ENCODE results near the gene SFPQ.

Gene SFPQ

DNA sequence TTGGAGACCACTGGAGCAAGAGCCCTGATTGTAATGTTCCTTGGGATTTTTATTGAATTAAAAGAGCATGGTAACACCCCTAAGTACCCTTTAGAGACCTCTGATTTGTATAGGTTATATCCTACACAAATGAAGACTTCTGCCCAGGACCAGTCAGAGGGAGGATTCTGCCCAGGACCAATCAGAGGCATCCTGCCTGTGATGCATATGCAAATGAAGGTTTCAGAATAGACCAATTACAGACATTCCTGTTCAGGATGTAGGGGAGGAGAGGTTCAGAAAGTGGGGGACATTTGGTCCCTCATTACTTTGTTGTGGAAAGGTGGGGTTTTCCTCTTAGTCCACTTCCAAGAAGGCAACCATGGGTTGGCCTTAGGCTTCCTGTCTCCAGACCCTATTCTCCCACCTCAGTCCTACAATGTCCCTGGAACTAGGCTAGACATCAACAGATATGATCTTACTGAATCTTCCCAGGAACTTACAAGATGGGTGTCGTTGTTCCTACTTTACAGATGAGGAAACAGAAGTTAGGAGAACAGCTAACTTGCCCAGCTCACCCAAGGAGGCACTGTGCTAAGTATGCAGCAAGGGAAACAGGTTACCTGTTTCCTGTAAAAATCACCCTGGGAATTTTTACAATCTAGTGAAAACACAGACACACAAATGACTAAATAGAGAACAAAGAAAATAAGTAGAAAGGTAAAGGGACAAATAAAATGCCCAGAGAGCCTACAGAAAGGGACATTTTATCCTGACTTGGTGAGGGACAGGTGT, 36.8 kb upstream of the SFPQ start:
- no peak overlapping the region for H2AFZ ChIP-seq (ENCODE audit: low read length)
- H3K36me3 ChIP-seq (replicated peaks; ENCODE audit: insufficient read depth, low read length), result no peaks in the 10 kb centered on the region
- H3K4me1 ChIP-seq (ENCODE audit: low read length), result no peaks in the 10 kb centered on the region
- no peak for TF ChIP-seq EZH2phosphoT487 (IDR thresholded peaks at IDR 0.05; ENCODE audit: low read length)
- TF ChIP-seq, protein P1, sequence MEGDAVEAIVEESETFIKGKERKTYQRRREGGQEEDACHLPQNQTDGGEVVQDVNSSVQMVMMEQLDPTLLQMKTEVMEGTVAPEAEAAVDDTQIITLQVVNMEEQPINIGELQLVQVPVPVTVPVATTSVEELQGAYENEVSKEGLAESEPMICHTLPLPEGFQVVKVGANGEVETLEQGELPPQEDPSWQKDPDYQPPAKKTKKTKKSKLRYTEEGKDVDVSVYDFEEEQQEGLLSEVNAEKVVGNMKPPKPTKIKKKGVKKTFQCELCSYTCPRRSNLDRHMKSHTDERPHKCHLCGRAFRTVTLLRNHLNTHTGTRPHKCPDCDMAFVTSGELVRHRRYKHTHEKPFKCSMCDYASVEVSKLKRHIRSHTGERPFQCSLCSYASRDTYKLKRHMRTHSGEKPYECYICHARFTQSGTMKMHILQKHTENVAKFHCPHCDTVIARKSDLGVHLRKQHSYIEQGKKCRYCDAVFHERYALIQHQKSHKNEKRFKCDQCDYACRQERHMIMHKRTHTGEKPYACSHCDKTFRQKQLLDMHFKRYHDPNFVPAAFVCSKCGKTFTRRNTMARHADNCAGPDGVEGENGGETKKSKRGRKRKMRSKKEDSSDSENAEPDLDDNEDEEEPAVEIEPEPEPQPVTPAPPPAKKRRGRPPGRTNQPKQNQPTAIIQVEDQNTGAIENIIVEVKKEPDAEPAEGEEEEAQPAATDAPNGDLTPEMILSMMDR (IDR thresholded peaks at IDR 0.05; ENCODE audit: low read length), result no peak
- no peak for TF ChIP-seq EZH2 (optimal IDR thresholded peaks at IDR 0.05; ENCODE audit: low read depth, low read length)
- H3K27ac ChIP-seq (ENCODE audit: low read length), result no peak overlapping the region
- H3K27me3 ChIP-seq (replicated peaks; ENCODE audit: insufficient read depth, low read length), result no peaks in the 10 kb centered on the region
- H3K9ac ChIP-seq (ENCODE audit: low read length), result no peak overlapping the region
- H4K20me1 ChIP-seq (ENCODE audit: insufficient read depth, low read length), result no peaks in the 10 kb centered on the region
- no peaks in the 10 kb centered on the region for H3K79me2 ChIP-seq (ENCODE audit: low read length)
- no peaks in the 10 kb centered on the region for H3F3A ChIP-seq (ENCODE audit: insufficient read depth, low read length)
- no peak for DNase-seq
- H3K4me2 ChIP-seq (ENCODE audit: low read depth, low read length), result no peak overlapping the region
- no peak overlapping the region for H3K4me3 ChIP-seq (ENCODE audit: low read length)
- no peaks in the 10 kb centered on the region for H3K9me3 ChIP-seq (replicated peaks; ENCODE audit: insufficient read depth, low read length)
- no peaks in the 10 kb centered on the region for H3K9me2 ChIP-seq (replicated peaks; ENCODE audit: insufficient read depth, low read length)

DNA sequence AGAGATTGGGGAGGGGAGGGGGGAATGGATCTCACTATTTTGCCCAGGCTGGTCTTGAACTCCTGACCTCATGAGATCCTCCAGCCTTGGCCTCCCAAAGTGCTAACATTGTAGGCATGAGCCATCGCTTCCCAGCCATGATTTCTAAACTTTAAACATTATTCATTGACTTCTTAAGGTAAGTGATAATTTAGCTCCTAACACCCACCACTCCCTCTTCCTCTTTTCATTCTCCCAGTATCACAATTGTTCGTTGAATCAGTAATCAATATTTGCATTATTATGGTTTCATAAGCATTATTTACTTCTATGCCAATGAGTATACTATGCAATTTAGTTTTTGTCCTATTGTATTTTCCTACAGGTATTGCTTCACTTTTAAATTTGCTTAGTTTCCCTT, 33.6 kb upstream of the SFPQ start:
- no peak overlapping the region for H3K9ac ChIP-seq (ENCODE audit: low read length)
- no peak overlapping the region for H3K27ac ChIP-seq (ENCODE audit: low read length)
- H3K27me3 ChIP-seq (replicated peaks; ENCODE audit: insufficient read depth, low read length), result no peaks in the 10 kb centered on the region
- H3K4me1 ChIP-seq (ENCODE audit: low read length), result no peaks in the 10 kb centered on the region
- no peak for DNase-seq
- no peaks in the 10 kb centered on the region for H3F3A ChIP-seq (ENCODE audit: insufficient read depth, low read length)
- no peaks in the 10 kb centered on the region for H3K79me2 ChIP-seq (ENCODE audit: low read length)
- H4K20me1 ChIP-seq (ENCODE audit: insufficient read depth, low read length), result no peaks in the 10 kb centered on the region
- no peaks in the 10 kb centered on the region for H3K36me3 ChIP-seq (replicated peaks; ENCODE audit: insufficient read depth, low read length)
- TF ChIP-seq, protein P1 (IDR thresholded peaks at IDR 0.05; ENCODE audit: low read length), result no peak
- TF ChIP-seq EZH2 (optimal IDR thresholded peaks at IDR 0.05; ENCODE audit: low read depth, low read length) (no peak), EZH2phosphoT487 (IDR thresholded peaks at IDR 0.05; ENCODE audit: low read length) (no peak)
- no peaks in the 10 kb centered on the region for H3K9me2 ChIP-seq (replicated peaks; ENCODE audit: insufficient read depth, low read length)
- H2AFZ ChIP-seq (ENCODE audit: low read length), result no peak overlapping the region
- H3K9me3 ChIP-seq (replicated peaks; ENCODE audit: insufficient read depth, low read length), result no peaks in the 10 kb centered on the region
- no peak overlapping the region for H3K4me2 ChIP-seq (ENCODE audit: low read depth, low read length)
- H3K4me3 ChIP-seq (ENCODE audit: low read length), result no peak overlapping the region

DNA sequence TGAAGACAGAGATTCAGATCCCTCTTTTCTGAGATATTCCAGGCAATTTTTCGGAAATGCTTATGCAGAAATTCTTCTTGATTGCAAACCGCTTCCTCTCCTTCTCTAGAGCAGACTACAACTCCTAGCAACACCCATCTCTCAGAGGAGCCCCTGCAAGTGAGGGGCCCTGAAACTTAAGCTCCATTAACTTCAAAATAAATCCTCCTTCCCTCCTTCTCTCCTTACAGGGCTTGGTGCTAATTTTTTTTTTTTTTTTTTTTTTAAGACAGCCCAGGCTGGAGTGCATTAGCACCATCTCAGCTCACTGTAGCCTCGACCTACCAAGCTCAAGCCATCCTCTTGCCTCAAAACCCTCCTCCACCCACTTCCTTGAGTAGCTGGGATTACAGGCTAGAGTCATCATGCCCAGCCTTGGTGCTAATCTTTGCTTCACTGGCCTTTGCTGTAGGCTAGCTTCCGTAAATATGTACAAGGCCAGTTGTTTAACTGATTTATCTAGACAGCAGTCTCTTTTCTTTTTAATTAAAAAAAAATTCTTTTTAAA, 30.2 kb upstream of the SFPQ start:
- no peak overlapping the region for H2AFZ ChIP-seq (ENCODE audit: low read length)

More for the DNA sequence above, 30.2 kb upstream of the SFPQ start:
- Histone ChIP-seq H3K4me1 (ENCODE audit: low read length) (no peaks in the 10 kb centered on the region), H3K36me3 (replicated peaks; ENCODE audit: insufficient read depth, low read length) (no peaks in the 10 kb centered on the region), H3K4me2 (ENCODE audit: low read depth, low read length) (no peak overlapping the region), H3K9me3 (replicated peaks; ENCODE audit: insufficient read depth, low read length) (no peaks in the 10 kb centered on the region), H3K79me2 (ENCODE audit: low read length) (no peaks in the 10 kb centered on the region), H3K9ac (ENCODE audit: low read length) (no peak overlapping the region), H4K20me1 (ENCODE audit: insufficient read depth, low read length) (no peaks in the 10 kb centered on the region), H3K27ac (ENCODE audit: low read length) (no peak overlapping the region), H3K4me3 (ENCODE audit: low read length) (no peak overlapping the region), H3F3A (ENCODE audit: insufficient read depth, low read length) (no peaks in the 10 kb centered on the region), H3K27me3 (replicated peaks; ENCODE audit: insufficient read depth, low read length) (no peaks in the 10 kb centered on the region), H3K9me2 (replicated peaks; ENCODE audit: insufficient read depth, low read length) (no peaks in the 10 kb centered on the region)
- no peak for DNase-seq
- no peak for TF ChIP-seq EZH2phosphoT487 (IDR thresholded peaks at IDR 0.05; ENCODE audit: low read length)
- TF ChIP-seq EZH2 (optimal IDR thresholded peaks at IDR 0.05; ENCODE audit: low read depth, low read length), result no peak
- TF ChIP-seq, protein P1 (IDR thresholded peaks at IDR 0.05; ENCODE audit: low read length), result no peak
